WTC11 (cell line): Measurements from ENCODE around the gene HTR5A. TPM values are rescaled to one million over a fixed set of nuclear protein-coding genes. Genes with fewer than 3 reads are reported as not detected.

Source experiments
- AFF4 ChIP-seq: sonication (generic); formaldehyde crosslinking; IDR thresholded peaks from 2 replicates; pipeline ENCODE4 v1.8.1; 2023; ENCODE audit warnings: mild to moderate bottlenecking, missing genetic modification reagents, borderline replicate concordance
- E2F4 ChIP-seq: sonication (generic); formaldehyde crosslinking; IDR thresholded peaks from 2 replicates; pipeline ENCODE4 v1.8.1; 2022; ENCODE audit warnings: low read depth, mild to moderate bottlenecking, moderate library complexity, missing genetic modification reagents, borderline replicate concordance
- FOXJ3 ChIP-seq: sonication (generic); formaldehyde crosslinking; IDR thresholded peaks from 2 replicates; pipeline ENCODE4 v1.9.0; 2021; ENCODE audit warnings: missing genetic modification reagents, mild to moderate bottlenecking, borderline replicate concordance
- JUN ChIP-seq: sonication (generic); formaldehyde crosslinking; IDR thresholded peaks from 2 replicates; pipeline ENCODE4 v1.8.0; 2023; ENCODE audit warnings: mild to moderate bottlenecking, missing genetic modification reagents
- NFATC4 ChIP-seq: fragments of 250-450 bp; sonication (Bioruptor Pico); IDR thresholded peaks from 2 replicates; pipeline ENCODE4 v1.9.0; 2021; ENCODE audit warnings: mild to moderate bottlenecking
- NR1H2 ChIP-seq: sonication (generic); formaldehyde crosslinking; IDR thresholded peaks from 2 replicates; pipeline ENCODE4 v1.9.0; 2021; ENCODE audit warnings: mild to moderate bottlenecking, moderate library complexity, missing genetic modification reagents
- NR2C2 ChIP-seq: sonication (generic); formaldehyde crosslinking; IDR thresholded peaks from 2 replicates; pipeline ENCODE4 v1.8.0; 2022; ENCODE audit warnings: mild to moderate bottlenecking, missing genetic modification reagents
- RORB ChIP-seq: fragments of 250-450 bp; sonication (Bioruptor Pico); IDR thresholded peaks from 2 replicates; pipeline ENCODE4 v1.9.0; 2021; ENCODE audit warnings: mild to moderate bottlenecking
- SMAD3 ChIP-seq: sonication (generic); formaldehyde crosslinking; IDR thresholded peaks from 2 replicates; pipeline ENCODE4 v1.8.0; 2022; ENCODE audit warnings: missing genetic modification reagents, mild to moderate bottlenecking, borderline replicate concordance
- SOX15 ChIP-seq: fragments of 250-450 bp; sonication (Bioruptor Pico); IDR thresholded peaks from 2 replicates; pipeline ENCODE4 v1.9.0; 2021; ENCODE audit warnings: mild to moderate bottlenecking
- TEAD1 ChIP-seq: sonication (generic); formaldehyde crosslinking; IDR thresholded peaks from 2 replicates; pipeline ENCODE4 v1.8.0; 2022; ENCODE audit warnings: mild to moderate bottlenecking, missing genetic modification reagents
- ZNF219 ChIP-seq: sonication (generic); formaldehyde crosslinking; IDR thresholded peaks from 2 replicates; pipeline ENCODE4 v1.8.0; 2023; ENCODE audit warnings: missing genetic modification reagents, mild to moderate bottlenecking, borderline replicate concordance
- ZNF425 ChIP-seq: fragments of 250-450 bp; sonication (Bioruptor Pico); conservative IDR thresholded peaks from 2 replicates; pipeline ENCODE4 v1.9.0; 2021; ENCODE audit warnings: mild to moderate bottlenecking
- total RNA-seq: library from RNA; stranded (reverse); gene quantifications from 3 replicates; pipeline ENCODE4 v1.2.3, GENCODE V29; 2021
- TF ChIP-seq, protein P1 (sequence below): fragments of 250-450 bp; sonication (Bioruptor Pico); IDR thresholded peaks from 2 replicates; pipeline ENCODE4 v1.8.0; 2021; ENCODE audit warnings: mild to moderate bottlenecking
- TF ChIP-seq, protein P2 (sequence below): sonication (generic); formaldehyde crosslinking; IDR thresholded peaks from 2 replicates; pipeline ENCODE4 v1.8.0; 2022; ENCODE audit warnings: mild to moderate bottlenecking, missing genetic modification reagents
- TF ChIP-seq, protein P3 (sequence below): sonication (generic); formaldehyde crosslinking; IDR thresholded peaks from 2 replicates; pipeline ENCODE4 v1.8.0; 2023; ENCODE audit warnings: missing genetic modification reagents, mild to moderate bottlenecking, borderline replicate concordance
- TF ChIP-seq, protein P4 (sequence below): sonication (generic); formaldehyde crosslinking; IDR thresholded peaks from 2 replicates; pipeline ENCODE4 v1.8.0; 2022; ENCODE audit warnings: mild to moderate bottlenecking, missing genetic modification reagents
- TF ChIP-seq, protein P5 (sequence below): sonication (generic); formaldehyde crosslinking; IDR thresholded peaks from 2 replicates; pipeline ENCODE4 v1.8.1; 2023; ENCODE audit warnings: mild to moderate bottlenecking, moderate library complexity, missing genetic modification reagents

HTR5A gene
- total RNA-seq, 1 experiment from 2014 or later: not detected

DNA sequence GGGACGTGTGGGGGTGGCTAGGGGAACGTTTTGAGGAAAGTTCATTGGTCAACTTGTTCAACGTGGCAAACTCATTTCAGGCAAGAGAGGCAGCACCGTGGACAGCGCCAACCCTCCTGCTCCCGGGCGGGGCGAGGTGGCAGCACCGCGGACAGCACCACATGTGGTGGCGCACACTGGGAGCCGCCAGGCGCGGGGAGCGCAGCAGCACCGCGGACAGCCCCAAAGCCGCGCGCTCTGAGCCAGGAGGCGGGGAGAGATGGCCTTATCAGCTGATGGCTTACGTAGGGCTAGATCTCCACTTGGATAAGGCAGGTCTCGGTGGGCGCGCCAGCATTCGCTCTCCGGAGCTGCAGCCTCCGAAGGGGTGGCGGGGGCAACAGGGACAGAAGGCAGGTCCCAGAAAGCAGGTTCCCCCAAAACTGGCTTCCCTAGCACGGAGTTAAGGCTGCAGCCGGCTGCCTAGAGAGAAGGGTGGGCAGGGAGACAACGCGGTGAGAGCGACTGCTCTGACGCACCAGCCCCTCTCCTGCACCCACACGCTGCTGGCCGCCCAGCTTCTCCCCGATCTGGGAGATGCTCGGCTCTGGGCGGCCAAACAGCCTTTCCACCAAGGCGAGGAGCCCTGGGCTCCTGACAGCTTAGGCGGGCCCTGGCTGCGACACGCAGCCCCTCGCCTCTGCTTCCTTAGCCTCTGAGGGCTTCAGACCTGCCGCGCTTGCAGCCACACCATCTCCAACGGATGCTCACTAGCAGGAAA lies at the start of gene HTR5A (continued):
- TF ChIP-seq E2F4 (CRISPR knock-in tag) (peak; percentile 100), SOX15 (no peak), ZNF425 (peak; percentile 87), RORB (no peak), ZNF219 (peak; percentile 100), FOXJ3 (CRISPR knock-in tag) (peak; percentile 99), NFATC4 (CRISPR knock-in tag) (peak; percentile 73; the same call in 1 of the 2 replicates), NR2C2 (peak; percentile 98), TEAD1 (CRISPR knock-in tag) (peak; percentile 100), NR1H2 (CRISPR knock-in tag) (peak; percentile 99), JUN (peak; percentile 100), SMAD3 (CRISPR knock-in tag) (peak; percentile 100), AFF4 (peak; percentile 100)
- TF ChIP-seq, protein P1, sequence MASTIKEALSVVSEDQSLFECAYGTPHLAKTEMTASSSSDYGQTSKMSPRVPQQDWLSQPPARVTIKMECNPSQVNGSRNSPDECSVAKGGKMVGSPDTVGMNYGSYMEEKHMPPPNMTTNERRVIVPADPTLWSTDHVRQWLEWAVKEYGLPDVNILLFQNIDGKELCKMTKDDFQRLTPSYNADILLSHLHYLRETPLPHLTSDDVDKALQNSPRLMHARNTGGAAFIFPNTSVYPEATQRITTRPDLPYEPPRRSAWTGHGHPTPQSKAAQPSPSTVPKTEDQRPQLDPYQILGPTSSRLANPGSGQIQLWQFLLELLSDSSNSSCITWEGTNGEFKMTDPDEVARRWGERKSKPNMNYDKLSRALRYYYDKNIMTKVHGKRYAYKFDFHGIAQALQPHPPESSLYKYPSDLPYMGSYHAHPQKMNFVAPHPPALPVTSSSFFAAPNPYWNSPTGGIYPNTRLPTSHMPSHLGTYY (CRISPR knock-in tag): peak; percentile 97
- TF ChIP-seq, protein P2, sequence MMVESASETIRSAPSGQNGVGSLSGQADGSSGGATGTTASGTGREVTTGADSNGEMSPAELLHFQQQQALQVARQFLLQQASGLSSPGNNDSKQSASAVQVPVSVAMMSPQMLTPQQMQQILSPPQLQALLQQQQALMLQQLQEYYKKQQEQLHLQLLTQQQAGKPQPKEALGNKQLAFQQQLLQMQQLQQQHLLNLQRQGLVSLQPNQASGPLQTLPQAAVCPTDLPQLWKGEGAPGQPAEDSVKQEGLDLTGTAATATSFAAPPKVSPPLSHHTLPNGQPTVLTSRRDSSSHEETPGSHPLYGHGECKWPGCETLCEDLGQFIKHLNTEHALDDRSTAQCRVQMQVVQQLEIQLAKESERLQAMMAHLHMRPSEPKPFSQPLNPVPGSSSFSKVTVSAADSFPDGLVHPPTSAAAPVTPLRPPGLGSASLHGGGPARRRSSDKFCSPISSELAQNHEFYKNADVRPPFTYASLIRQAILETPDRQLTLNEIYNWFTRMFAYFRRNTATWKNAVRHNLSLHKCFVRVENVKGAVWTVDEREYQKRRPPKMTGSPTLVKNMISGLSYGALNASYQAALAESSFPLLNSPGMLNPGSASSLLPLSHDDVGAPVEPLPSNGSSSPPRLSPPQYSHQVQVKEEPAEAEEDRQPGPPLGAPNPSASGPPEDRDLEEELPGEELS: peak; percentile 100
- TF ChIP-seq, protein P3, sequence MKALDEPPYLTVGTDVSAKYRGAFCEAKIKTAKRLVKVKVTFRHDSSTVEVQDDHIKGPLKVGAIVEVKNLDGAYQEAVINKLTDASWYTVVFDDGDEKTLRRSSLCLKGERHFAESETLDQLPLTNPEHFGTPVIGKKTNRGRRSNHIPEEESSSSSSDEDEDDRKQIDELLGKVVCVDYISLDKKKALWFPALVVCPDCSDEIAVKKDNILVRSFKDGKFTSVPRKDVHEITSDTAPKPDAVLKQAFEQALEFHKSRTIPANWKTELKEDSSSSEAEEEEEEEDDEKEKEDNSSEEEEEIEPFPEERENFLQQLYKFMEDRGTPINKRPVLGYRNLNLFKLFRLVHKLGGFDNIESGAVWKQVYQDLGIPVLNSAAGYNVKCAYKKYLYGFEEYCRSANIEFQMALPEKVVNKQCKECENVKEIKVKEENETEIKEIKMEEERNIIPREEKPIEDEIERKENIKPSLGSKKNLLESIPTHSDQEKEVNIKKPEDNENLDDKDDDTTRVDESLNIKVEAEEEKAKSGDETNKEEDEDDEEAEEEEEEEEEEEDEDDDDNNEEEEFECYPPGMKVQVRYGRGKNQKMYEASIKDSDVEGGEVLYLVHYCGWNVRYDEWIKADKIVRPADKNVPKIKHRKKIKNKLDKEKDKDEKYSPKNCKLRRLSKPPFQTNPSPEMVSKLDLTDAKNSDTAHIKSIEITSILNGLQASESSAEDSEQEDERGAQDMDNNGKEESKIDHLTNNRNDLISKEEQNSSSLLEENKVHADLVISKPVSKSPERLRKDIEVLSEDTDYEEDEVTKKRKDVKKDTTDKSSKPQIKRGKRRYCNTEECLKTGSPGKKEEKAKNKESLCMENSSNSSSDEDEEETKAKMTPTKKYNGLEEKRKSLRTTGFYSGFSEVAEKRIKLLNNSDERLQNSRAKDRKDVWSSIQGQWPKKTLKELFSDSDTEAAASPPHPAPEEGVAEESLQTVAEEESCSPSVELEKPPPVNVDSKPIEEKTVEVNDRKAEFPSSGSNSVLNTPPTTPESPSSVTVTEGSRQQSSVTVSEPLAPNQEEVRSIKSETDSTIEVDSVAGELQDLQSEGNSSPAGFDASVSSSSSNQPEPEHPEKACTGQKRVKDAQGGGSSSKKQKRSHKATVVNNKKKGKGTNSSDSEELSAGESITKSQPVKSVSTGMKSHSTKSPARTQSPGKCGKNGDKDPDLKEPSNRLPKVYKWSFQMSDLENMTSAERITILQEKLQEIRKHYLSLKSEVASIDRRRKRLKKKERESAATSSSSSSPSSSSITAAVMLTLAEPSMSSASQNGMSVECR (CRISPR knock-in tag): peak; percentile 100
- TF ChIP-seq, protein P4, sequence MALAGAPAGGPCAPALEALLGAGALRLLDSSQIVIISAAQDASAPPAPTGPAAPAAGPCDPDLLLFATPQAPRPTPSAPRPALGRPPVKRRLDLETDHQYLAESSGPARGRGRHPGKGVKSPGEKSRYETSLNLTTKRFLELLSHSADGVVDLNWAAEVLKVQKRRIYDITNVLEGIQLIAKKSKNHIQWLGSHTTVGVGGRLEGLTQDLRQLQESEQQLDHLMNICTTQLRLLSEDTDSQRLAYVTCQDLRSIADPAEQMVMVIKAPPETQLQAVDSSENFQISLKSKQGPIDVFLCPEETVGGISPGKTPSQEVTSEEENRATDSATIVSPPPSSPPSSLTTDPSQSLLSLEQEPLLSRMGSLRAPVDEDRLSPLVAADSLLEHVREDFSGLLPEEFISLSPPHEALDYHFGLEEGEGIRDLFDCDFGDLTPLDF (CRISPR knock-in tag): peak; percentile 100
- TF ChIP-seq, protein P5, sequence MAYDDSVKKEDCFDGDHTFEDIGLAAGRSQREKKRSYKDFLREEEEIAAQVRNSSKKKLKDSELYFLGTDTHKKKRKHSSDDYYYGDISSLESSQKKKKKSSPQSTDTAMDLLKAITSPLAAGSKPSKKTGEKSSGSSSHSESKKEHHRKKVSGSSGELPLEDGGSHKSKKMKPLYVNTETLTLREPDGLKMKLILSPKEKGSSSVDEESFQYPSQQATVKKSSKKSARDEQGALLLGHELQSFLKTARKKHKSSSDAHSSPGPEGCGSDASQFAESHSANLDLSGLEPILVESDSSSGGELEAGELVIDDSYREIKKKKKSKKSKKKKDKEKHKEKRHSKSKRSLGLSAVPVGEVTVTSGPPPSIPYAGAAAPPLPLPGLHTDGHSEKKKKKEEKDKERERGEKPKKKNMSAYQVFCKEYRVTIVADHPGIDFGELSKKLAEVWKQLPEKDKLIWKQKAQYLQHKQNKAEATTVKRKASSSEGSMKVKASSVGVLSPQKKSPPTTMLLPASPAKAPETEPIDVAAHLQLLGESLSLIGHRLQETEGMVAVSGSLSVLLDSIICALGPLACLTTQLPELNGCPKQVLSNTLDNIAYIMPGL (CRISPR knock-in tag): peak; percentile 99
